CD4-positive, alpha-beta T cell treated with Interleukin-10 for 1 hour (primary cell): Measurements from ENCODE around the gene LAPTM5.

Experiments used
- DNase-seq: peaks from one replicate; pipeline ENCODE4 v3.0.0-alpha.2; 2020

Gene LAPTM5

GRCh38 chr1:30786264-30786991 is 28.9 kb upstream of the LAPTM5 start:
- DNase-seq = no peak

GRCh38 chr1:30785714-30786113 is 28.1 kb upstream of the LAPTM5 start:
- no peak for DNase-seq

- no peak for DNase-seq
These were observed 27.6 kb upstream of the LAPTM5 start for GRCh38 chr1:30785181-30785580.

DNA sequence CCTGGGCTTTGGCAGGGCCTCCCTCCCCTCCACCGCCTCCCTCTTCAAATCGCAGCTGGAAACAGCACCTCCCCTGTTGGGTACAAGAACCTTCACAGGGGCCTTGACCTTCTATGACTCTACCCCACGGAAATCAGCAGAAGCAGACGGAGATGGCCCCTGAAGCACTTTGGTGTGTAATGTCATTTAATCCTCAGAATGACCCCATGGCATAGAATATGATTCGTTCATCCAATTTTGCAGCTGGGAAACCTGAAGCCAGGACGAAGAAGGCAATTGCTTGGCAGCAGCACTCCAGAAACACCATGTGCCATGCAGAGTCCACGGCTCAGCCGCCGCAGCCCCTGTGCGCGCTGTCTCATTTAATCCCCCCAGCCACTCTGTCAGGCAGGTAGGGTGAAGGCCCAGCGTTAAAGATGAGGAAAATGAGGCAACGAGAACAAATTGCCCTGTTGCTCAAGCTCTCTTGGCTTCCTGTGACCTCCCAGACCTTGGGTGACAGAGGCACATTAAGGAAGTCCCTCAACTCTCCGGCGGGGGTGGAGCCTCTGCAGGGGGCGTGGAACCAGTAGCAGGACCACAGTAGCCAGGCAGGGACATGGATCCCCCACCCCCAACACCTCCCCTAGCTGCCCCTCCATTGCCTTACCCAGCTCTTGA is 25.8 kb upstream of the LAPTM5 start:
- no peak for DNase-seq

DNA sequence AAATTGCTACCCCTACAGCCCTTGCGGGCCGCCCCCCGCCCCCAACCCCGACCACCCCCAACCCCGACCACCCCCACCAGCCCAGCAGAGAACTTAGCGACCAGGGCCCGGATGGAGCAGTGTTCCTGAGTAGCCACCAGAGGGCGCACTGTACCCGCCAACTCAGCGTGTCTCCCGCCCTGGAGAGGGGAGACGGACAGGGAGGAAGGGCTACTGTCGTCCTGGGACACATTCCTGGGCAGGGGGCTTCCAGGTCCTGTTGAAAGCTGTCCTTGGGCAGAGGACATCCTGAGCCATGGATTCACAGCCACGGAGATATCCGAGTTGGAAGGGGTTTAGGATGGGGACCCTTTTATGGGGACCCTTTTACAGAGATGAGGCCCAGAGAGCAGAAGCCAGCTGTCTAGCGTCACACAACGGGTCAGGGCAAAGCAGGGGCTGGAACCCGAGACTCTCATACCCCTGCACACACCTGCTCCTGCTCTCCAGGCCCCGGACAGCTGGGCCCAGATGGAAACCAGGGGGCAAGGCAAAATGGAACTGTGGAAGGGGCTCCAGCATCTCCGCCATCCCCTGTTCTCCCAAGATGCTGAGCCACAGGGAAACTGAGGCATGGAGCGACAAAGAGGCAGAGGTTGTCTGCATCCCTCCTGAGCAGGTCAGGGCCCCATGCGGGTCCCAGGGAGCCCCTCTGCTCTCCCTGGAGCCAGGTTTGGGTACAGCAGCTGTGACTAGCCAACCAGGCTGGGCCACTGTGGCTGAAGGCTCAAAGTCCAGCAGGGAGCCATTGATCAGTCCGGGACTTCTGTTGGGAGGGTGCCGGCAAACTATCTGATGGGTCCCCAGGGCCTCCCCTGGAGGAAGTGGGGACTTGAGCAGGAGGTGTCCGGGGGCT is 25.0 kb upstream of the LAPTM5 start:
- peak; percentile 71 for DNase-seq

DNA sequence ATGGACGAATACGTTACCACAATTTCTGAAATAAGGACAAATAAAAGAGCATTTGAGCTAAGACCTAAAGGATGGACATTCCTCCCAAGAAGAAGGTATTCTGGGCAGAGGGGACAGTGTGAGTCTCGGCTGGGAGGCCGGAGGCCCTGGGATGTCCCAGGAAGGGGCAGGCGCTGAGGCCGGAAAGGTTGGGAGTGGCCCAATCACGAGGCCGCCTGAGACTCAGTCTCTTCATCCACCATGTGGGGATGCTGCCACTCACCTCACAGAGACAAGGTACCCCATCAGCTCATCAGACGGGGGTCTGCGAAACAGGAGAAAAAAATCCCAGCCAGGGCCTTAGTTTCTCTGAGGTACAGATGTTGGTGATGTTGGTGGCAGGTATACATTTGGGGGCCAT is 24.3 kb upstream of the LAPTM5 start:
- DNase-seq = no peak

DNA sequence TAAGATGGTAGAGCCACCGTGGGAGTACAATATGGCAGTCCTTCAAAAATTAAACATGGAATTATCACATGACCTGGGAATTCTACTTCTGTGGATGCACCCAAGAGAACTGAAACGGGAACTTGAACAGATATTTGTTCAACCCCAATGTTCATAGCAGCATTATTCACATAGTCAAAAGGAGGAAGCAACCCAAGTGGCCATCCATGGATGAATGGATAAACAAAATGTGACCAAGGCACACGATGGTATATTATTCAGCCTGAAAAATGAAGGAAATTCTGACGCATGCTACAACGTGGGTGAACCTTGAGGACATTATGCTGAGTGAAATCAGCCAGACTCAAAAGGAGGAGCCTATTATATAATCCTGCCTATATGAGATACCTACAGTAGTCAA is 22.8 kb upstream of the LAPTM5 start:
- DNase-seq = no peak

DNA sequence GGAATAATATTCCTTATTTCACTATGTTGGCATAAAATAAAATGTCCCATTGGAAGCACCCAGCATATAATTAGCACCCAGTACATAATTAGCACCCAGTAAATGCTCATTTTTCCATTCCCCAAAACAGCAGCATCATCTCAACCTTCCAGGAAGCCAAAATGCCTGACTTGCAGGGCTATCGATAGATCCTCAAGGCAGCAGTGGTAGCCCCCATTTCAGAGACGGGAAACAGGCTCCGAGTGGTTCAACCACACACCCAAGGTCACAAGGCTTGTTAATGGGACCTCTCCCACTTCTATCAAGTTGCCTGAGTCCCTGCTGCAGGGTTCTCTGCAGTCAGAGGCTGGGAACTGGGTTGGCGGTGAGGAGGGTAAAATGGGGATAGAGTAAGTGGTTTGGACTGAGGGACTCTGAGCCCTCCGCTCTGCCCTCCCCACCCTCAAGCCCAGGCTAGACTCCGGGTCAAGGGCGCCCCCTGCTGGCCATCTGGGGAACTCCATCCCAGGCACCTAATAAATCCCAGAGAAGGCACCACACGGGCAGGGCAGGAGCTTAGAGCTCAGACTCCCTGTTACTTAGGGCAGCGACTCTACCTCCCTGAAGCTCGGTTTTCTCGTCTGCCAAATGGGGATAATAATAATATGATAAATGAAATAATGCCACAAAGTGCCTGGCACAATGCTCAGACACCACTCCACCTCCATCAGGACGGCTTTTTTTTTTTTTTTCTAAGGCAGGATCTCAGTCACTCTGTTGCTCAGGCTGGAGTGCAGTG is 21.9 kb upstream of the LAPTM5 start:
- DNase-seq = peak; percentile 92

DNA sequence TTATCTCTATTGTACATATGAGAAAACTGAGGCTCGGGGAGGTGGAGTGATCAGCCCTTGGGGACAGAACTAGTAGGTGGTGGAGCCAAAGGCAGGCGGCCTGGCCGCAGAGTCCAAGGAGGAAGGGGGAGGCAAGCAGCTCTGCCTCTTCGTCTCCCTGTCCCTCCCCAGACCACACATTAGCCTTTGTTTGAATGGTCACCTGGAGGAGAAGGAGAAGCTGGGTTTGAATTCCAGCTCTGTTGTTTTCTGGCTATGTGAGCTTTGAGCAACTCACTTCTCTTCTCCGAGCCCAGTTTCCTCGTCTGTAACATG is 21.4 kb upstream of the LAPTM5 start:
- DNase-seq = no peak

- no peak for DNase-seq
These were observed 20.8 kb upstream of the LAPTM5 start for GRCh38 chr1:30778154-30778978.

DNA sequence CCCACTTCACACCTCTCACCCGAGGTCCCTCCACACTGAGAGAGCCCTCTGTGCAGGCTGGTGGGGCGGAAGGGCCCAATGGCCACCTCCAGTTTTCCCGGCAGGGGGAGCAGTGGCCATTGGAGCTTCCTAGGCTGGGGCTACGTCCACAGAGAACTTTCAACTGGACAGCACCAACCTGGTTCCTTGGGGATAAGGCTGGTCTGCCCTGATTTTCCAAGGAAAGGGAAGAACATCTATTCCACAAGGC is 20.3 kb upstream of the LAPTM5 start:
- DNase-seq = no peak

DNA sequence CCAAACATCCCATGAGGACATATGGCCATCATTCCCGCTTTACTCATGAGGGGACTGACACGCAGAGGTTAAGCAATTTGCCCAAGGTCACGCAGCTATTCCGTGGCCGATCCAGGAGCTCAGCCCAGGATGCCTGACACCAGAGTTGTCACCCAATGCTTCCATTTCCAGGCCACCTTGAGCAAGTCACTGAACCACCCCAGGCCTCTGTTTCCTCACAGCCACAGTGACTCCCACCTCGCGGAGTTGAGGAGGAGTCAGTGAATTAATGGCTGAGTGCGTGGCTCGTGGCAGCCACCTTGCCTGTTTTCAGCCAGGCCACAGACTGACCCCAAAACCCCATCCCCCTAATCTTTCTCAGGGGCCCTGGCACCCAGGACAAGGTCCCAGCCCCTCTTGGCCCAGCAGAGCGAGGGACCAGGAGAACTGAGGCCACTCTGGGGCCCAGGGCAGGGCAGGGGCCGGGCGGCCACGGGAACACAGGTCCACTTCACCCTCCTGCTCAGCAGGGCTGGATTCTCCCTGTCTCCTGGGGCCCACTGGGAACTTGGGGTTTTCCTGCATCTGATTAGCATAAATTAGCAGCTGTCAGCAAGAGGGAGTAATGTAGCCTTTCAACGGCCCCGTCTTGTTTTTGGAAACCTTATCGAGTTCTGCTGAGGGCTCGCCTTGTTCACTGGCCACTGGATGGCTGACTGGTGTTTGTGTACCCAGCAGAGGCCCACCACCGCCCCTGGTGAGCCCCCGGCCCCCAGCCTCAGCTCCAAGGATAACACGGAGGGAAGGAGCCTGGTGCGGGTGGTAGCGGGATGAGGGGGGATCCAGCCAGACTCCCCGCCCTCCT is 19.7 kb upstream of the LAPTM5 start:
- no peak for DNase-seq

DNA sequence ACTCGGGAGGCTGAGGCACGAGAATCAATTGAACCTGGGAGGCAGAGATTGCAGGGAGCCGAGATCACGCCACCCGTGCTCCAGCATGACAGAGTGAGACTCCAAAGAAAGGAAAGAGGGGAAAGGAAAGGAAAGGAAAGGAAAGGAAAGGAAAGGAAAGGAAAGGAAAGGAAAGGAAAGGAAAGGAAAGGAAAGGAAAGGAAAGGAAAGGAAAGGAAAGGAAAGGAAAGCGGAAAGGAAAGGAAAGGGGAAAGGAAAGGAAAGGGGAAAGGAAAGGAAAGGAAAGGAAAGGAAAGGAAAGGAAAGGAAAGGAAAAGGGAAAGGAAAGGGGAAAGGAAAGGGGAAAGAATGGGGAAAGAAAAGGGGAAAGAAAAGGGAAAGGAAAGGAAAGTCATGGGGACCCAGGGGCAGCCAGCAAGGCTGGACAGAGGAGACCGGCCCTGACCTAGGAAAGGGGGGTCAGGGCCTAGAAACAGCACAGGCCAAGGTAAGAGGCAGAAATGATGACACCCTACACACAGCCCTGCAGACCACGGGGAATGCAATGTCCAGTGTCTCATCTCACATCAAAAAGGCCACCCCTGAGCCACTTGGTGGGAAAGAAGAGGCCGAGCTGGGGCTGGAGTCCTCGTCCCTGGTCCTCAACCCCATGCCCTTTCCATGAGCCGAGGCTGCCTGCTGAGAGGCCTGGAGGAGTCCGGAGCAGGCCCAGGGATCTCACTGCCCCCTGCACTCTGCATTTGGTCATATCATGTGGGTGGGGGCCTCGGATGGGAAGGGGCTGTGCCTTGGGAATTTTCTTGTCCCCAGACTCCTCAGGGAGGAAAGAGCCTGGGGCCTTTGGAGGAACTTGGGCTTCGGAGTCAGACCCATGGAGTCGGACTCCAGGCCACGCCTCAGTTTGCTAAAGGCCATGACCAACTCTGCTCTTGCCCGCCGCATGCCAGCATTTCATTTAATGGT is 18.8 kb upstream of the LAPTM5 start:
- DNase-seq = no peak

GRCh38 chr1:30775433-30775975 is 17.9 kb upstream of the LAPTM5 start:
- DNase-seq = no peak

GRCh38 chr1:30774550-30775432 is 17.2 kb upstream of the LAPTM5 start:
- DNase-seq = no peak

- DNase-seq = no peak
These were observed 16.3 kb upstream of the LAPTM5 start for GRCh38 chr1:30773722-30774358.

DNA sequence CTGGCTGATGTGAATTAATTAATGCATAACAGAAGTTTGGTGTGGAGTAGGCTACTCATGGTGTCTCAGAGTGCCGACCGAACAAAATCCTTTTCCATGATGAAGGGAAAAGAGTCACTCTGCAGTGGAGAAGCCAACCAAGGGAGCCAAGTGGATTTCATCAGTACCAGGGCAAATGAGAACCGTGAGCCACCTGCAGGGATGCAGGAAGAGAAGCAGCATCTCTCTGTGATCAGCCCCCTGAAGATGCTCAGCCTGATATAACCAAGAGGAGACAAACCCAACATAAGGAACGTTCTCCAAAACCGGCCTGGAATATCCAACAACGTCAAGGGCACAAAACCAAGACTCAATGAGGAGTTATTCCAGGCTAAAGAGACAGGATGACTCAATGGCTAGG is 13.4 kb upstream of the LAPTM5 start:
- DNase-seq = no peak

GRCh38 chr1:30770150-30770549 is 12.6 kb upstream of the LAPTM5 start:
- DNase-seq = no peak
